Left renal cortex interstitium (tissue), 4 donors: ENCODE results near the gene WDR45. TPM values are rescaled to one million over a fixed set of nuclear protein-coding genes. Genes with fewer than 3 reads are reported as not detected.

Source experiments
- DNase-seq, 4 donors: peaks; one replicate each; pipeline ENCODE4 v3.0.0-alpha.2; 2013; ENCODE audit warnings: low read depth in 4 of 4, low spot score in 2 of 4, missing footprints in 1 of 4
- polyA plus RNA-seq, 4 donors: library from polyadenylated mRNA; unstranded; fragments of 120-200 nt; gene quantifications; one replicate each; pipeline ENCODE4 v1.2.1, GENCODE V29; 2013; ENCODE audit not compliant: insufficient read length in 4 of 4

WDR45 gene
- polyA plus RNA-seq, 4 donors: 53.7 to 63.8 (median 61.5) TPM

DNA sequence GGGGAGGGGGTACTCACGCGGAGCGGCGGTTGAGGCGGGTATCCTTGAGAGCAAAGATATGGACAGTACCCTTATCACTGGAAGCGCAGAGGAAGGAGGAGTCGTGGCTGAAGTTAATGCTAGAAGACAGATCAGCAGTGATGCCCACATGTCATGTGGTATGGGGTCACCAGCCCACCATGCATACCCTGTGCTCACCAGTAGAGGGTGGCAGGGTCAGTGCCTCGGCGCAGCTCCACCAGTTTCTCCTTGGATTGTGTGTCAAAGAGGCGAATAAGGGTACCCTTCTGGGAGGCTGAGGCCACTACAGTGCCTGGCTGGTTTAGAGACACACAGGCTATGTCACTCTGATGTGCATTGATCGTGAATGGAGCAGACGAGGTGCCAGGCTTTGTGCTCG, 4.3 kb downstream of the WDR45 start:
- no peak for DNase-seq

DNA sequence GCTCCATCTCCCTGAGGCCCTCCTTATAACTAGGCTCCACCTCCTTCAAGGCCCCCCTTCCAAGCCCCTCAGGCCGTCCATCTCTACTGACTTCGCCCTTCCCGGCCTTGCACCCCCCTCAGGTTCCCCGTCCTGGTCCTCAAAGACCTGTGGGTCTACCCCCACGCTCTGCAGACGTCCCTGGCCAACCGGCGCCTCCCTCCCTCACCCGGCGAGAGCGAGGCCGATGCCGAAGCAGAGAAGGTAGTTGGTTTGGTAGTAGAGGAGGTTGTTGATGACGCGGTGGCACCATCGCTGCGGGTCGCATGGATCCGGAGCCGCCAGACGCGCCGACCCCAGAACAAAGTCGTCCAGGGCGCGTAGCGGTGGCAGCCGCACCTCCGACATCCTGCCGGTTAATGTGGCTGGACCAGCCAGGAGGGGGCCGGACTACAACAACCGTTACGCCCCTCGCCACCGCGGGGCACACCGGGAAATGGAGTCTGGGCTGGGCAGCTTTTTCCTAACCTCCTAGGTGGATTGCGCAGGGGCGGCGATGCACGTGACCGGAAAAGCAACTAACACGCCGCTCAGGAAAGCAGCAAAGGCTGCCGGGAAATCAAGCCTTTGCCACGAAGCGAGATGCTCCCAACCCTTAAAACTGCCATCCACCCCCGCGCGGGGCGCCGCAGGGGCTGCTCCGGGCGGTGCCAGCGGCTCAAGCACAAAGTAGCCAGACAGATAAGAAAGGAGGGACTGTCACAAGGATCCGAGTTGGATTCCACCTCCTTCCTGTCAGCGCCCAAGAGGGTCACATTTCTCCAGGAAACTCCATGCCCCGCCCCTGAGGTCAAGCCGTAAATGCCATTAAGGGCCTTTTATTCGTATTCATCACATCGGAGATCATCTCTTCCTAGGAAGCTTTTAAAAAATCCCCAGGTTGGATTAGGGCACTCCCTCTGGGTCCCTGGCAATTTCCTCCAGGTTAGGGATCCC, 5.8 kb downstream of the WDR45 start, which contains the start of gene PRAF2:
TSS of gene PRAF2 (minus strand) at position 402 of the 975 bp plus-strand sequence. CDS start at position 387, 15 bp downstream.
- DNase-seq: peak in 3 of 4 donors; percentile 52 to 84 (median 77)

DNA sequence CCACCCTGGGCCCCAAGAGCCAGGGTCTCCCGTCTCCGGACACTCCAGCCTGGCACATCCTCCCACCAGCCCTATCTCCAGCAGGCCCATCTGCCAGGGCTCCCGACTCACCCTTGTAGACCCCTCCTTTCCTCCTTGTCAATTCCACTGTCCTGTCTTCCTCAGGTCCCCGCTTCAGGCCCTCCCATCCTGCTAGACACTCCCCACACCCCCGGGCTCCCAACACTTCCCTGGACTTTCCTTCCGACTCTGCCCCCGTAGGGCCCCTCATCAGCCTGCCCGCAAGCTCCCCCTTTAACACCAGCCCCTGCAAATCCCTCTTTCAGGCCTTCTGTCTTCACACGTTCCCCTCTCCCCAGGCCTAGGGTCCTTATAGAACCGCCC, 7.0 kb downstream of the WDR45 start:
- DNase-seq: no peak

DNA sequence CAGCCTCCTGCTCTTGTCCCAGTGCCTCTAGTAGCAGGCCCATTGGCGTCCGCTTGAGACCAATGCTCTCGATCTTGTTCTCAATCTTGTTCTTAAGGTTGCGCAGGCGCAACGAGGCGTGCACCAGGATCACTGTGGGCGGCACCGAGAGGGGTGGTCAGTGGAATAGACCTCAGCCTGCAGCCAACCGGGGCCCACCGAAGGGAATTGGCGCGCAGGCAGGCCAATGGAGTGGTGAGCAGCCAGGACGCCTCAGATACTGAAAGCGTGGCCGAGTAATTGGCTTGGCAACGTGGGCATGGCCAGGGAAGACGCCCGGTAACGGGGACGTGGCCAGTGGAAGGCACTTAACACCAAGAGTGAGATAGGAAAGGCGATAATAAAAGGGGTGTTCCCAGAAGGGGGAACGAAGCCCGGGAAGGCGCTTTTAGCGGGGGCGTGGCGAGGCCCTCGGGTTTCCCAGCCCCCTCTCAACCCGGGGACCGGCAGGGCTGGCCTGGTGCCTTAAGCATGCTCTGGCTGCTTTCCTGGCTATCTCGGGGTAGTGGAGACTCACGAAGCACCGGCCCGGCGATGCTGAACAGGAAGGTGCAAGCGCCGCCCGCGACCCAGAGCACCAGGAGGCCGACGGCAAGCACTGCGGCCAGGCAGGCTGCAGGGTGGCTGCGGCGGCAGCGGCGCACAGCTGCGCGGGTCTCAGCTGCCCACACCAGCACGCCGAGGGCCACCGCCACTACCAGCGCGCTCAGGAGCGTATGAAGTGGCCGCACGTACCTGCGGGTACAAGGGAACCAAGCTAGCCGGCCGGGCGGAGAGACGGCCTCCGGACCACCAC, 7.6 kb downstream of the WDR45 start:
- peak in 2 of 4 donors; percentile 50 to 54 for DNase-seq

DNA sequence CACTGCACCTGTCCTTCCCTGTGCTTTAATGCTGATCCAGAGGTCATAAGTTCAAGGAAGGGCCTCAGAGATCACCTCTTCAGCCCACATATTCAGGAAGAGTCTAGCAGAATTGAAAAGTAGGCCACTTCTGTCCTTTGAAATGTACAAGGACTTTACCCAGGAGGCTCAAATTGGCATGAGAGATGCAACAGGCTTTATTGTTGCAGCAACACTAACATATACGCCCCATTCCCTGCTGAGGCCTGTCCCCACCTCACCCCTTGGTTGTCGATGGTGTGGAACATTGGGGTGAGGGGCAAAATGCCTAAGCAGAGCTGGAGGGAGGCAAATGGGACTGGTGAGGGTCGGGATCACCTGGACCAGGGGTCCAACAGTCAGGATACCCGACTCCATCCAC, 8.7 kb downstream of the WDR45 start:
- no peak for DNase-seq

DNA sequence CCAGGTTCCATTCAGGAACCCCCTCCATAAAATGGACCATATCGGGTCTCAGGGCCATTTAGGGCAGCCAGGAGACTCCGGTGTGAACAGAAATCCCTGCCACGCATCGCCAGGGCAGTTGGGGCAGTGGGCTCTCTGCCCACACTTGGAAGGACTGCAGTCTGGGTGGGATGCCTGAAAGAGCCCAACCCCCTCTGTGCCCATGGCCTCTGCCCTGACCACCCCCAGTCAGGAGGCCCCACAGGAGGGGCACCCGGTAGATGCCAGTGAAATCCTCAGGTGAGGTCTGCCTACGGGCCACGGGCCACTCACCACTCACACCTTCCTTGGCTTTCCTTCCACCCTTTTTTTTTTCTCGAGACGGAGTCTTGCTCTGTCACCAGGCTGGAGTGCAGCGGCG, 10.6 kb downstream of the WDR45 start:
- no peak for DNase-seq

DNA sequence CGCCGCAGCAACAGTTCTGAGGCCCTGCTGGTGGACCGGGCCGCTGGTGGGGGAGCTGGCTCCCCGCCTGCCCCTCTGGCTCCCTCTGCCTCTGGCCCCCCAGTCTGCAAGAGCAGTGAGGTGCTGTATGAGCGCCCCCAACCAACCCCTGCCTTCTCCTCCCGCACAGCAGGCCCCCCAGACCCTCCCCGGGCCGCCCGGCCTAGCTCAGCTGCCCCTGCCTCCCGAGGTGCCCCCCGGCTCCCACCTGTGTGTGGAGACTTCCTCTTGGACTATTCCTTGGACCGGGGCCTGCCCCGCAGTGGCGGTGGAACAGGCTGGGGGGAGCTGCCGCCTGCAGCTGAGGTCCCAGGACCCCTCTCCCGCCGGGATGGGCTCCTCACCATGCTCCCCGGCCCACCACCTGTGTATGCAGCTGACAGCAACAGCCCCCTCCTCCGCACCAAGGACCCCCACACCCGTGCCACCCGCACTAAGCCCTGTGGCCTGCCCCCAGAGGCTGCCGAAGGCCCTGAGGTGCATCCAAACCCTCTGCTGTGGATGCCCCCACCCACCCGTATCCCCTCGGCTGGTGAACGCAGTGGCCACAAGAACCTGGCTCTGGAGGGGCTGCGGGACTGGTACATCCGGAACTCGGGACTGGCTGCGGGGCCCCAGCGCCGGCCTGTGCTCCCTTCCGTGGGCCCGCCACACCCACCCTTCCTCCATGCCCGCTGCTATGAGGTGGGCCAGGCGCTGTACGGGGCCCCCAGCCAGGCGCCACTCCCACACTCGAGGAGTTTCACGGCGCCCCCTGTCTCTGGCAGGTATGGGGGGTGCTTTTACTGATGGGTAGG, 12.2 kb downstream of the WDR45 start:
- no peak for DNase-seq

DNA sequence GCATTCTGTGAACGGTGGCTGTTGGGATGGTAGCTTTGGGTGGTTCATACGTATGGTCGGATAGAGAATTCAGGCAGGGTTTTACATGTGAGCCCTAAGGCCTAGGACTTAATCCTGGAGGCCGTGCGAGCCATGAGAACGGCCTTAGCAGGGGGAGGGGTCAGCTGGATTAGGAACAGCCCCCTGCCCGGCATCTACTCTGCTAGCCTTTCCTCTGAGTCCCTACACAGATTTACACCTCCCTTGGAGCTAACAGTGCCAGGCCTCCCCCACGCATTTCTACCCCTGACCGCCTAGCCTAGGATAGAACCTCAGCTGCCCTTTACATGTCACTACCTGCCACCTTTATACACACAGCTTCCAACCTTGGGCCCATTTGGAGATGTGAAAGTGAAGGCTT, 13.0 kb downstream of the WDR45 start:
- no peak for DNase-seq

DNA sequence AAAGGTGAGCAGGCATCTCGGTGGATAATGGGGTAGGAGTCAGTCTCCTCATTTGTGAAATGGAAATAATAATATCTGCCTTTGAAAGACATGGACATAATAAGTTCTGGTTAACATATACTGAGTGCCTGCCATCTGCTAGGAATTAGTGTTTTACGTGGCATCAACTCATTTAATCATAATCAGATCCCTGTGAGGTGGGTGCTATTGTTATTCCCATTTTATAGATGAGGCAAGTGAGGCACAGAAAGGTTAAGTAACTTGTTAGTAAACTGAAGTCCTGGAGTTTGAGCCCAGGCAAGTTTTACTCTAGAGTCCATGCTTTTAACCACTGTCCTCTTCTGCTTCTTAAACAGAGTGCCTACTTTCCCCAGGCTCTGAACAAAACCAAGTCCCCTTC, 13.4 kb downstream of the WDR45 start:
- DNase-seq: no peak

DNA sequence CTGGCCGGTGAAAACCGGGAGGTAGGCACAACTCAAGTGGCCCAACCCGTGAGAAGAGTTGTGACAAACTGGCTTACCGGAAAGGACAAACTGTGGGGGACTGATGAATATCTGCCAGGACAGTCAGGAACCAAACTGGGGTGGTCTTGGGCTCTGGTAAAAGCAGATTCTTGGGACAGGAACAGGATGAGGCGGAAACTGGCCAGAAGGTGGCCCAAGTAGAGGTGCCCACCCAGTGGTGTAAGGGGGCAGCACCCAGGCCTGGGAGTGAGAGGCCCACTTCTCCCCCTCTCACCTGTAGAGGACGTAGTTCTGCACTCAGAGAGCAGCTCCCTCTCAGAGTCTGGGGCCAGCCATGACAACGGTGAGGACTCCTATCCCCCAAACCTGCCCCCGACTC, 15.0 kb downstream of the WDR45 start:
- DNase-seq: no peak

DNA sequence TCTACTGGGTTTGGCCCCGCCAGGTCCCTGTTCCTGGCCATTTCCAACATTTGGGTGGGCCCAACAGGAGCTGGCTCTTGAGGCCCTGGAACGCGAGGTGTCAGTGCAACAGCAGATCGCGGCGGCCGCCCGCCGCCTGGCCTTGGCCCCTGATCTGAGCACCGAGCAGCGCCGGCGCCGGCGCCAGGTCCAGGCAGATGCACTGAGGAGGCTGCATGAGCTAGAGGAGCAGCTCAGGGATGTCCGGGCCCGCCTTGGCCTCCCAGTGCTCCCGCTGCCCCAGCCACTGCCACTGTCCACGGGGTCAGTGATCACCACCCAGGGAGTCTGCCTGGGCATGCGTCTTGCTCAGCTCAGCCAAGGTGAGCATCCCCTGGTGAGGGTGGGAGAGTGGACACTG, 15.4 kb downstream of the WDR45 start:
- DNase-seq: no peak

DNA sequence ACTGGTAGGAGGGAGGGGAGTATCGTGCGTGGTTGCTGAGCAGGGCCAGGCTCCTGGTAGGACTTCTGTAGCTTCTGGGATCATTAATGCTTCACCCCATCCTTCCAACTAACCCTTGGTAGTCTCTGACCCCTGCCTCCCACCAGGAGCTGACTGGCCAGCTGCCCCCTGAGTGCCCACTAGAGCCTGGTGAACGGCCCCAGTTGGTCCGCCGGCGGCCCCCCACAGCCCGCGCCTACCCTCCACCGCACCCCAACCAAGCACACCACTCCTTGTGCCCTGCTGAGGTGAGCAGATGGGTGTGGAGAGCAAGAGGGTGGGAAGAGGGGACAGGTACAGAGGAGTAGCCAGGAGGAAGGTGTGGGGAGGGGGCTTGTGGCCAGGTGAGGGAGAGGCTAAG, 16.0 kb downstream of the WDR45 start:
- no peak for DNase-seq

DNA sequence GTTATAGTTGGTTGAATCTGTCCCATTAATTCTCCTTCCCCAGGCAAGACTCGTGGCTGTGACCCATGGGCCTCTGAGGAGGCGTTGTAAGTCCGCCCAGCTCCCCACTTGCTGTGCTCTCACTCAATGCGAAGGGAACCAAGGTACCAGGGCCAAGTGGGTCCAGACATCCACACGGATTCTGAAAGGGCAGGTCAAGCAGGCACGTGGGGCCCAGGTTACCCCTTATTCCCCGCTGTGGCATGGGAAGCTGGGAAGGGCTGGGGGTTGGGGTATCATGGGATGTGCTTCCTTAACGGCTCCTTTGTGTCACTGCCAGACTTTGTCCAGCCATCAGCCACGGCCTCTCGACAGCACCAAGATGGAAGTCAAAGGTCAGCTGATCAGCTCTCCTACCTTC, 17.8 kb downstream of the WDR45 start:
- no peak for DNase-seq

DNA sequence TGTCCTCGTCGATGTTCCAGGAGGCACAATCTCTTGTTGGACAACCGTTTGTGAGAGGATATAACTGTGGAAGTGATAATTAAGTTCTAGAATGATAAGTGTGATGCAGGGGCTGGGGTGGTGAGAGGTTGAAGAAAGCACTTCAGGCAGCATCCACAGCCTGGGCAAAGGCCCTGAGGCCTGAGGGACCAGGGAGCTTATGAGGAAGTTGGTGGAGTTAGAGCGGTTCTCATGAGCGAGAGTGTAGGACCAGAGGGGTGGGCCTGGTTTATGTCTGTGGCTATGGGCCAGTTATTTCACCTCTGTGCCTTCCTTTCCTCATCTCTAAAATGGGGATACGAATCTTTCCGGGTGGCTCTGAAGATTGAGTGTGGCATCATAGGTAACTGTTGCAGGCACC, 18.2 kb downstream of the WDR45 start:
- no peak for DNase-seq

DNA sequence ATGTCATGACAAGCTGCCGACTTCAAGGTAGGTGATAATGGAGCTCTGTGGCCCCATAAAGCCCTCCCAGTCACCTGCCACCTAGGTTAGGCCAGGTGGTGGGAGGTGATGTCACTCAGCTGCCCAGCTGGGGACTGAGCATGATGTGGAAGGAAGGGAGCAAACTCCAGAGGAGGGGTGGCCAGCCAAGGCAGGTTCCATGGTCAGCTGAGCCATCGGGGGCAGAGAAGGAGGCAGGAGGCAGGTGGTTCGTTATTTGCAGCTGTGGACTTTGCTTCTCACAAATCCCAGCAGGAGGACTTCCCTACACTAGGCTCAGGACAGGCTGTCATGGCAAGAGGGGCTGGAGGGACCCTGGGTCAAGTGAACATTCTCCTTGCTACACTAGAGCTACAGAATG, 18.8 kb downstream of the WDR45 start:
- no peak for DNase-seq

DNA sequence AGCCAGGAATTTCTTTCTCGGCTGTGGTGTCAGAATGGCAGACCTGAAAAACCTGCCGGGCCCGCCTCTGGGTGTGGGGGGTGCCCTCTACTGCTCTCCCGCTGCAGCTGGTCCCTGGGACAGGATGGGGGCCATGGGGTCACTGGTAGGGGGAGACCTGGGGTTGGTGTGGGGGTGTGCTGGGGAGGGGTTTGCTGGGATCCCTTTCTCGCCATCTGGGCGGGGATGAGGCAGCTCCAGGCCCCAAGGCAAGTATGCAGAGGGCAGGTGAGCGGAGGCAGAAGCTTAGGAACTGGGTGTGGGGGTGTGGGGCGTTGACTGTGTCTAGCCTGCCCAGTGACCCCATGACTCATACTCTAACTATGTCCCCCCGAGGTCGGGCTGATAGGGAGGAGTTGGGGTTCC, 20.0 kb downstream of the WDR45 start:
- no peak for DNase-seq

DNA sequence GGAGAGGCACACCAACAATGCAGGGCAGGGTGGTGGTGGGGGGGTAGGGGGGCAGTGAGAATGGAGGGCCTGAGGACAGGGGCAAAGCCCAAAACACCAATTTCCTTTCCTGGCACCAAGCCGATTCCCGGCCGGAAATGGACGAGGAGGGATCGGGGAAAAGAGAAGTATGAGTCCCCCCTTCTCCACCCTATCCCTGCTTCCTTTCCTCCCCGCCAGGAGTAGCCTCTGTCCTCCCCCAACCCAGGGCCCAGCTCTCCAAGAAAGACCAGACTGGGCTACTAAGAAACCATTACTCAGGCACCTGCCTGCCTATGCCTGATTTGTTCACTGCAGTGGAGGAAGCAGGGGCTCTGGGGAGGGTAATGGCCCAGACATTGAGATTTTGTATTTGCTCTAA, 20.5 kb downstream of the WDR45 start:
- no peak for DNase-seq

DNA sequence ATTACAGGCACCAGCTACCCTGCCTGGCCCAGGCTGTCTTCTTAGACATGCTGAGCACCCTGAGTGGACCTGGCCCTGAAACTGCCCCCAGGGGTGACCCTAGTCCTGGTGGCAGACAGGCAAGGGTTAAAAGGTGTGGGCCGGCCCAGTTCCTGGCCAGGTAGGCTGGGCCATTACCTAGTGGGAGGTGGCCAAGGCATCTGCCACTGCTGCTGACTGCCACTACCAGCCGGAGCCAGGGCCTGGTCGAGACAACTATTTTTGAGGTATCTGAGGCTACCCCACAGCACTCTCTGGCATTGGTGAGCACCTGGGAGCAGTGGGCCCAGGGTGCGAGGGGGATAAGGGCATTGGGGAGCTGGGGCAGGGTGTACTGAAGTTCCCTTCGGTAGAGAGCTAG, 20.9 kb downstream of the WDR45 start, which contains the start of gene CCDC120:
TSS of gene CCDC120 (plus strand) at position 206 of the 400 bp plus-strand sequence. CDS start 3,043 bp downstream, outside the sequence.
- DNase-seq: no peak

DNA sequence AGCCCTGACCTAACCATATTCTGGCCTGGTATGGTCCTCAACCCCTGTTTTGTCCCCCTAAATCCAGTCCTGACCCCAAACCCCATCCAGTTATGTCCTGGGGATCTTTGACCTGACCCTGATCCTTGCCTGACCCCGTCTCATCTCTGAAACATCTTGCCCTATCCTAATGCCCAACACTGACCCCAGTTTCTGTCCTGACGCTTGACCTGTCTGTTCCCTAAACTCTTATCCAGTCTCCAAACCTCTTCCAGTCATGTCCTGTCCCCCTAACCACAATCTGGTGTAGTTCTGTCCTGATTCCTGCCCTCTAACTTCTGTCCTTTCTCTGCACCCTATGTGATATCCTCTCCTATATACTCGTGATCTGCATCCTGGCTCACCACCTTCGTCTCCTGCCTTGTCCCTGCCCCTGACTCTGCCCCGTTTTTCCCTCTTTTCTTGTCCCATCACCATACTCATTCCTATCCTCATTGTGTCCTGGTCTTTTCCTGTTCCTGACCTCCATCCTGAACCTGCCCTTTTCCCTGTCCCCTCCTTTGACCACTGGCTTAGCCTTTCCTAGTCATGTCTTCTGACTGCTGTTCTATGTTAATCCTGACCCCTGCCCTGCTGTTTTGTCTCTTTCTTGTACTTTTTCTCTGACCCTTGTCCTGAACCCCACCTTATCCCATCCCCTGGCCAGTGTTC, 25.5 kb downstream of the WDR45 start:
- no peak for DNase-seq
